SW 1271 (cell line): ENCODE measurements around the gene ARHGEF1.
A peak's percentile ranks its signal among the peaks of the same experiment; 100 is the strongest.
"Not testable (repeated sequence)": the region's sequence is repeated elsewhere in the genome, so short reads cannot be mapped to it uniquely, and the experiment has no call there.

Experiments used
- DNase-seq, 2 experiments: peaks; one replicate each; lab custom pipeline; 2025; lab: John Stamatoyannopoulos, UW

ARHGEF1 gene

GRCh38 chr19:41932720-41933332, 49.8 kb downstream of the ARHGEF1 start:
- DNase-seq, result no peak

GRCh38 chr19:41933693-41934426, 50.9 kb downstream of the ARHGEF1 start:
- no peak for DNase-seq

- DNase-seq, result peak; percentile 22 to 49
Observed at GRCh38 chr19:41934849-41935374, 51.9 kb downstream of the ARHGEF1 start.

GRCh38 chr19:41935760-41936415, 52.9 kb downstream of the ARHGEF1 start:
- DNase-seq, result no peak

- DNase-seq, result no peak
Observed at GRCh38 chr19:41936416-41936850, 53.4 kb downstream of the ARHGEF1 start.

GRCh38 chr19:41936961-41937360, 54.0 kb downstream of the ARHGEF1 start:
- DNase-seq, result no peak

GRCh38 chr19:41937525-41938468, 54.8 kb downstream of the ARHGEF1 start:
- DNase-seq, result no peak

GRCh38 chr19:41939209-41939608, 56.2 kb downstream of the ARHGEF1 start:
- not testable (repeated sequence) for DNase-seq

GRCh38 chr19:41939861-41940730, 57.1 kb downstream of the ARHGEF1 start:
- DNase-seq, result no peak

GRCh38 chr19:41940731-41941409, 57.9 kb downstream of the ARHGEF1 start:
- DNase-seq, result no peak

- no peak for DNase-seq
Observed at GRCh38 chr19:41941410-41942202, 58.6 kb downstream of the ARHGEF1 start.

GRCh38 chr19:41944336-41944735, 61.4 kb downstream of the ARHGEF1 start:
- DNase-seq, result no peak

- DNase-seq, result no peak
Observed at GRCh38 chr19:41945135-41945766, 62.3 kb downstream of the ARHGEF1 start.

GRCh38 chr19:41947091-41947490, 64.1 kb downstream of the ARHGEF1 start:
- DNase-seq, result no peak

- no peak for DNase-seq
Observed at GRCh38 chr19:41951686-41952172, 68.7 kb downstream of the ARHGEF1 start.

- no peak for DNase-seq
Observed at GRCh38 chr19:41955521-41955920, 72.5 kb downstream of the ARHGEF1 start.

- DNase-seq, result no peak
Observed at GRCh38 chr19:41956621-41957020, 73.6 kb downstream of the ARHGEF1 start.
